HCT116 (cell line): ENCODE results near the gene OR5A1. TPM values are rescaled to one million over a fixed set of nuclear protein-coding genes. Genes with fewer than 3 reads are reported as not detected.

Source experiments
- ATAC-seq: fragments of 200-7000 bp; cut with Tn5 transposase; 2 replicates; pipeline ENCODE4 v1.9.1; 2020; ENCODE audit warnings: mild to moderate bottlenecking, moderate library complexity
- BruUV-seq: library from RNA; stranded (reverse); fragments of 400-500 nt; replicated peaks from 2 replicates; lab custom pipeline; 2021; lab: Mats Ljungman, UMichigan
- CTCF ChIA-PET: fragments of 300-600 bp; sonication (Branson Sonifier 250); formaldehyde crosslinking; loops from one replicate; lab custom pipeline; 2021; ENCODE audit warnings: antibody characterized with exemption; lab: Charles Lee
- POLR2A ChIA-PET: fragments of 300-600, 350-600 bp; sonication (Branson Sonifier 250); formaldehyde crosslinking; loops from one replicate; lab custom pipeline; 2021; ENCODE audit warnings: antibody characterized with exemption; lab: Charles Lee
- RAD21 ChIA-PET, 2 experiments: fragments of 300-600 bp; sonication (Branson Sonifier 250); formaldehyde crosslinking; loops; one replicate each; lab custom pipeline; 2023; ENCODE audit warnings: low total read pairs in 2 of 2; ENCODE audit not compliant: uncharacterized antibody in 2 of 2, unreplicated experiment in 2 of 2, low non-redundant PET in 1 of 2; lab: Charles Lee
- DNase-seq: peaks from one replicate; pipeline ENCODE4 v3.0.0-alpha.2; 2010; ENCODE audit warnings: low read depth, low spot score
- H2AFZ ChIP-seq: fragments of 200-600 bp; shearing (Covaris generic), sonication (generic); 2 replicates; pipeline ENCODE4 v1.6.1; 2017; ENCODE audit warnings: low read depth, mixed run types, mixed read lengths, antibody characterized with exemption, low read length; ENCODE audit not compliant: poor library complexity, severe bottlenecking
- H3K27ac ChIP-seq: 2 replicates; pipeline ENCODE4 v1.5.1; 2012; ENCODE audit warnings: low read depth, low read length
- H3K27me3 ChIP-seq: fragments of 200-600 bp; sonication (generic); 2 replicates; pipeline ENCODE4 v1.6.1; 2016; ENCODE audit warnings: mixed run types, low read length, mixed read lengths; ENCODE audit not compliant: insufficient read depth
- H3K36me3 ChIP-seq, 2 experiments: fragments of 200-500 bp in 1 of 2; fragments of 200-600 bp in 1 of 2; sonication (Bioruptor generic) in 1 of 2; sonication (generic) in 1 of 2; 2 replicates each; pipeline versions ENCODE4 v1.5.1 to v1.6.1; 2014 to 2016; ENCODE audit warnings: low read length in 2 of 2, inconsistent platforms in 1 of 2, mixed read lengths in 1 of 2, mixed run types in 1 of 2; ENCODE audit not compliant: insufficient read depth in 2 of 2, control insufficient read depth in 1 of 2
- H3K4me1 ChIP-seq, 2 experiments: fragments of 200-600 bp in 1 of 2; sonication (generic) in 1 of 2; 2 replicates each; pipeline versions ENCODE4 v1.5.1 to v1.6.1; 2012 to 2017; ENCODE audit warnings: low read length in 2 of 2, inconsistent platforms in 1 of 2, mild to moderate bottlenecking in 1 of 2, mixed read lengths in 1 of 2, mixed run types in 1 of 2, moderate library complexity in 1 of 2; ENCODE audit not compliant: insufficient read depth in 2 of 2, control insufficient read depth in 1 of 2
- H3K4me2 ChIP-seq: fragments of 200-600 bp; sonication (generic); 2 replicates; pipeline ENCODE4 v1.6.1; 2017; ENCODE audit warnings: mixed run types, low read length, mixed read lengths
- H3K4me3 ChIP-seq, 2 experiments: fragments of 200-600 bp in 1 of 2; sonication (generic) in 1 of 2; replicated peaks in 1 of 2; 2 replicates each; pipeline ENCODE4 v1.5.1; 2011 to 2016; ENCODE audit warnings: low read length in 2 of 2, control low read depth in 1 of 2, low read depth in 1 of 2, mild to moderate bottlenecking in 1 of 2, mixed read lengths in 1 of 2, mixed run types in 1 of 2
- H3K79me2 ChIP-seq: fragments of 200-600 bp; sonication (generic); 2 replicates; pipeline ENCODE4 v1.6.1; 2017; ENCODE audit warnings: mild to moderate bottlenecking, mixed run types, low read length, moderate library complexity, mixed read lengths; ENCODE audit not compliant: insufficient read depth
- H3K9ac ChIP-seq: fragments of 200-600 bp; sonication (generic); 2 replicates; pipeline ENCODE4 v1.6.1; 2016; ENCODE audit warnings: low read length, mixed read lengths
- H3K9me2 ChIP-seq: fragments of 200-600 bp; sonication (generic), shearing (Covaris generic); 2 replicates; pipeline ENCODE4 v1.6.1; 2017; ENCODE audit warnings: mixed run types, mild to moderate bottlenecking, moderate library complexity; ENCODE audit not compliant: insufficient read depth
- H3K9me3 ChIP-seq, 2 experiments: fragments of 200-500 bp in 1 of 2; fragments of 200-600 bp in 1 of 2; sonication (Bioruptor generic) in 1 of 2; sonication (generic) in 1 of 2; 2 replicates each; pipeline ENCODE4 v1.6.1; 2014 to 2017; ENCODE audit warnings: low read length in 2 of 2, mixed read lengths in 2 of 2, inconsistent platforms in 1 of 2, low read depth in 1 of 2, mild to moderate bottlenecking in 1 of 2, mixed run types in 1 of 2, moderate library complexity in 1 of 2; ENCODE audit not compliant: control insufficient read depth in 1 of 2, insufficient read depth in 1 of 2
- H4K20me1 ChIP-seq: fragments of 200-600 bp; sonication (generic), shearing (Covaris generic); 2 replicates; pipeline ENCODE4 v1.6.1; 2017; ENCODE audit warnings: mixed run types, mild to moderate bottlenecking, moderate library complexity; ENCODE audit not compliant: insufficient read depth
- ATF3 ChIP-seq: IDR thresholded peaks from 2 replicates; pipeline ENCODE4 v1.6.1; 2012
- CBX3 ChIP-seq: IDR thresholded peaks from 2 replicates; pipeline ENCODE4 v1.6.1; 2012; ENCODE audit warnings: low read depth
- CEBPB ChIP-seq: IDR thresholded peaks from 2 replicates; pipeline ENCODE4 v1.6.1; 2012; ENCODE audit warnings: low read depth
- EZH2 ChIP-seq: fragments of 200-600 bp; sonication (generic); IDR thresholded peaks from 2 replicates; pipeline ENCODE4 v1.6.1; 2017; ENCODE audit warnings: antibody characterized with exemption, mixed run types
- EZH2phosphoT487 ChIP-seq: fragments of 200-600 bp; IDR thresholded peaks from 2 replicates; pipeline ENCODE4 v1.6.1; 2018; ENCODE audit warnings: antibody characterized with exemption, borderline replicate concordance
- JUND ChIP-seq: IDR thresholded peaks from 2 replicates; pipeline ENCODE4 v1.6.1; 2012
- MAX ChIP-seq: IDR thresholded peaks from 2 replicates; pipeline ENCODE4 v1.6.1; 2012
- POLR2A ChIP-seq: IDR thresholded peaks from 2 replicates; pipeline ENCODE4 v1.7.0; 2011; ENCODE audit warnings: borderline replicate concordance; ENCODE audit not compliant: insufficient read depth, insufficient read length; ENCODE audit errors: extremely low read depth
- POLR2AphosphoS5 ChIP-seq: IDR thresholded peaks from 2 replicates; pipeline ENCODE4 v1.6.1; 2011; ENCODE audit warnings: mild to moderate bottlenecking, low read depth, low read length, moderate library complexity
- RAD21 ChIP-seq: IDR thresholded peaks from 2 replicates; pipeline ENCODE4 v1.6.1; 2012; ENCODE audit warnings: low read depth, mild to moderate bottlenecking
- REST ChIP-seq: IDR thresholded peaks from 2 replicates; pipeline ENCODE4 v1.6.1; 2012; ENCODE audit warnings: low read depth
- SP1 ChIP-seq: IDR thresholded peaks from 2 replicates; pipeline ENCODE4 v1.6.1; 2012; ENCODE audit warnings: low read depth
- TCF7L2 ChIP-seq: IDR thresholded peaks from 2 replicates; pipeline ENCODE4 v1.7.0; 2011; ENCODE audit warnings: borderline replicate concordance, inconsistent platforms; ENCODE audit not compliant: insufficient read depth, insufficient read length; ENCODE audit errors: extremely low read depth
- YY1 ChIP-seq: IDR thresholded peaks from 2 replicates; pipeline ENCODE4 v1.6.1; 2011; ENCODE audit warnings: low read length, low read depth, moderate library complexity, mild to moderate bottlenecking; ENCODE audit not compliant: insufficient replicate concordance; ENCODE audit errors: extremely low read depth
- ZNF274 ChIP-seq: fragments of 200-500 bp; sonication (Bioruptor generic); IDR thresholded peaks from 2 replicates; pipeline ENCODE4 v1.6.1; 2014; ENCODE audit warnings: mild to moderate bottlenecking, low read depth, low read length, inconsistent platforms
- intact Hi-C: fragments of 100-400 bp; cut with micrococcal nuclease; formaldehyde crosslinking; loops from 2 replicates; pipeline ENCODE4 v1.10.0; 2022
- total RNA-seq: library from RNA; stranded (reverse); gene quantifications from one replicate; pipeline ENCODE4 v1.2.1, GENCODE V29; 2021; ENCODE audit not compliant: unreplicated experiment

Gene OR5A1
- total RNA-seq, 1 experiment from 2014 or later, result not detected

GRCh38 chr11:59475176-59475575 lies 38.9 kb downstream of the OR5A1 start:
- H3K9ac ChIP-seq, result no peak overlapping the region
- TF ChIP-seq EZH2, result no peak
- TF ChIP-seq MAX, result no peak
- no peak for TF ChIP-seq JUND
- TF ChIP-seq POLR2AphosphoS5, result no peak
- no peak for TF ChIP-seq SP1
- TF ChIP-seq, all 23 proteins: peak for 0
- H2AFZ ChIP-seq, result no peak overlapping the region
- intact Hi-C loops, result no loop called here
- BruUV-seq, result no TSS peak
- DNase-seq (no peak), ATAC-seq (no peak)
- ChIA-PET POLR2A (no interaction called here), RAD21 (no interaction called here), CTCF (no interaction called here)
- H3K9me2 ChIP-seq, result no peaks in the 10 kb centered on the region
- H3K27ac ChIP-seq, result no peak overlapping the region
- no peak overlapping the region for H3K4me2 ChIP-seq
- no peaks in the 10 kb centered on the region for H3K27me3 ChIP-seq
- H3K36me3 ChIP-seq, result no peaks in the 10 kb centered on the region
- no peaks in the 10 kb centered on the region for H4K20me1 ChIP-seq
- H3K9me3 ChIP-seq, result no peaks in the 10 kb centered on the region
- H3K4me3 ChIP-seq, result no peak overlapping the region
- no peaks in the 10 kb centered on the region for H3K4me1 ChIP-seq
- no peaks in the 10 kb centered on the region for H3K79me2 ChIP-seq

- CTCF ChIA-PET, result no interaction called here
- H3K36me3 ChIP-seq, result no peaks in the 10 kb centered on the region
- DNase-seq, result no peak
- TF ChIP-seq CBX3 (no peak), TCF7L2 (no peak), POLR2A (no peak), ATF3 (no peak), REST (no peak), EZH2 (no peak), POLR2AphosphoS5 (no peak), YY1 (no peak), EZH2phosphoT487 (no peak), MAX (no peak), ZNF274 (no peak), RAD21 (no peak), CEBPB (no peak)
- no peaks in the 10 kb centered on the region for H4K20me1 ChIP-seq
- no peak overlapping the region for H3K4me3 ChIP-seq
- H3K9me2 ChIP-seq, result no peaks in the 10 kb centered on the region
- H3K79me2 ChIP-seq, result no peaks in the 10 kb centered on the region
- no peaks in the 10 kb centered on the region for H3K4me1 ChIP-seq
- no peak overlapping the region for H2AFZ ChIP-seq
- H3K27me3 ChIP-seq, result no peaks in the 10 kb centered on the region
- ATAC-seq, result no peak
- RAD21 ChIA-PET, result no interaction called here
- no peak overlapping the region for H3K9ac ChIP-seq
- no TSS peak for BruUV-seq
- intact Hi-C loops, result loop anchor here (5.0 kb wide), 1 partner anchor 33 kb away; no protein-coding TSS in a partner anchor
- no peak overlapping the region for H3K27ac ChIP-seq
- POLR2A ChIA-PET, result no interaction called here
- H3K9me3 ChIP-seq, result no peaks in the 10 kb centered on the region
- H3K4me2 ChIP-seq, result no peak overlapping the region
Measured at GRCh38 chr11:59479906-59480305, 43.6 kb downstream of the OR5A1 start.
